Karpas-422 (cell line): ENCODE measurements around the gene NFKB2. TPM values are rescaled to one million over a fixed set of nuclear protein-coding genes. Genes with fewer than 3 reads are reported as not detected.

Source experiments
- DNase-seq: peaks from one replicate; pipeline ENCODE4 v3.0.0-alpha.2; 2015
- H2AFZ ChIP-seq: fragments of 200-600 bp; sonication (generic); 2 replicates; pipeline ENCODE4 v1.6.1; 2014; ENCODE audit warnings: antibody characterized with exemption, low read length, mixed read lengths
- H3K27ac ChIP-seq: fragments of 200-600 bp; sonication (generic); 2 replicates; pipeline ENCODE4 v1.5.1; 2014; ENCODE audit warnings: mild to moderate bottlenecking, low read length, moderate library complexity
- H3K27me3 ChIP-seq: fragments of 200-600 bp; sonication (generic); 2 replicates; pipeline ENCODE4 v1.6.1; 2014; ENCODE audit warnings: low read length, mixed read lengths
- H3K36me3 ChIP-seq: fragments of 200-600 bp; sonication (generic); 2 replicates; pipeline ENCODE4 v1.6.1; 2014; ENCODE audit warnings: low read length, mixed read lengths; ENCODE audit not compliant: insufficient read depth
- H3K4me1 ChIP-seq: fragments of 200-600 bp; sonication (generic); 2 replicates; pipeline ENCODE4 v1.6.1; 2014; ENCODE audit warnings: mild to moderate bottlenecking, low read length, mixed read lengths
- H3K4me2 ChIP-seq: fragments of 200-600 bp; sonication (generic); 2 replicates; pipeline ENCODE4 v1.6.1; 2014; ENCODE audit warnings: low read length, low read depth, mild to moderate bottlenecking; ENCODE audit not compliant: poor library complexity, severe bottlenecking
- H3K4me3 ChIP-seq: fragments of 200-600 bp; sonication (generic); 2 replicates; pipeline ENCODE4 v1.5.1; 2014; ENCODE audit warnings: mild to moderate bottlenecking, antibody characterized with exemption, low read length, mixed read lengths
- H3K79me2 ChIP-seq: fragments of 200-600 bp; sonication (generic); 2 replicates; pipeline ENCODE4 v1.6.1; 2014; ENCODE audit warnings: mild to moderate bottlenecking, low read length, mixed read lengths
- H3K9ac ChIP-seq: fragments of 200-600 bp; sonication (generic); 2 replicates; pipeline ENCODE4 v1.6.0; 2014; ENCODE audit warnings: low read length
- H3K9me2 ChIP-seq: fragments of 200-600 bp; sonication (generic), shearing (Covaris generic); replicated peaks from 2 replicates; pipeline ENCODE4 v1.6.0; 2014; ENCODE audit warnings: mild to moderate bottlenecking, low read length, moderate library complexity; ENCODE audit not compliant: insufficient read depth
- H3K9me3 ChIP-seq: fragments of 300-700, 200-600 bp; sonication (generic); 2 replicates; pipeline ENCODE4 v1.6.1; 2014; ENCODE audit warnings: low read length, mixed read lengths
- H4K20me1 ChIP-seq: fragments of 200-600 bp; sonication (generic); 2 replicates; pipeline ENCODE4 v1.6.1; 2014; ENCODE audit warnings: mild to moderate bottlenecking, antibody characterized with exemption, low read length, low read depth; ENCODE audit not compliant: insufficient read depth
- total RNA-seq: library from RNA; depleted of rRNA; stranded (reverse); fragments of >200 nt; shearing (Covaris generic); gene quantifications from 2 replicates; pipeline ENCODE4 v1.2.3, GENCODE V29; 2014; ENCODE audit warnings: low replicate concordance

NFKB2 gene
- total RNA-seq, 1 experiment from 2014 or later = 3.1 TPM

DNA sequence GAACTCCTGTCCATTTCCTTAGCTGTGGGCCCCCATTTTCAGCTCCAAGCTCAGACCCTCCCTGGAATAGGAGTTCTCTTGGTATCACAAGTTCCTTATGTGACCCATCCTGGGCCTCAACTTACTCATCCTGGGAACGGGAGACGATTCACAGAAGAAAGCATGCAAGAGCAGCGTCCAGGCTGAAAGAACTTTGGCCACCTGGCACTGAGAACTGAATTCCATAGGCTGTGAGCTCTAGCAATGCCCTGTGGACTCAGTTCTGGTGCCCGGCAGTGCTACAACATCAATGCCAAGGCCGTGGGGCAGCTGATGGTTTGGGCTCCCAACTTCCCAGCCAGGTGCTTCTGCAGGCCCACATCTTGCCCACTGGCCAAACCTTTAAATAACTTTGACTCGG is 40.8 kb downstream of the NFKB2 start:
- Histone ChIP-seq H3K9me3 (no peaks in the 10 kb centered on the region), H3K79me2 (peaks cover 10% of the 10 kb centered on the region), H3K36me3 (no peaks in the 10 kb centered on the region), H3K4me1 (peaks cover 6% of the 10 kb centered on the region), H3K4me3 (no peak overlapping the region), H3K4me2 (no peak overlapping the region), H3K27me3 (no peaks in the 10 kb centered on the region), H2AFZ (no peak overlapping the region), H3K27ac (no peak overlapping the region), H3K9me2 (no peaks in the 10 kb centered on the region), H4K20me1 (no peaks in the 10 kb centered on the region), H3K9ac (no peak overlapping the region)
- DNase-seq = no peak

- H4K20me1 ChIP-seq = no peaks in the 10 kb centered on the region
- no peaks in the 10 kb centered on the region for H3K79me2 ChIP-seq
- no peaks in the 10 kb centered on the region for H3K27me3 ChIP-seq
- 0 out of 2 replicates have a peak, but pooled peaks cover 3% of the 10 kb centered on the region for H3K4me1 ChIP-seq
- H3K27ac ChIP-seq = no peak overlapping the region
- H3K9ac ChIP-seq = no peak overlapping the region
- no peaks in the 10 kb centered on the region for H3K36me3 ChIP-seq
- DNase-seq = no peak
- no peak overlapping the region for H2AFZ ChIP-seq
- H3K4me3 ChIP-seq = no peak overlapping the region
- no peaks in the 10 kb centered on the region for H3K9me3 ChIP-seq
- H3K4me2 ChIP-seq = no peak overlapping the region
- no peaks in the 10 kb centered on the region for H3K9me2 ChIP-seq
These were observed 42.0 kb downstream of the NFKB2 start for GRCh38 chr10:102437515-102437914.

GRCh38 chr10:102438374-102438773 is 42.9 kb downstream of the NFKB2 start:
- Histone ChIP-seq H3K4me3 (no peak overlapping the region), H3K9ac (no peak overlapping the region), H3K27me3 (no peaks in the 10 kb centered on the region), H3K4me2 (no peak overlapping the region), H3K79me2 (no peaks in the 10 kb centered on the region), H4K20me1 (no peaks in the 10 kb centered on the region), H3K4me1 (0 out of 2 replicates have a peak, but pooled peaks cover 3% of the 10 kb centered on the region), H3K9me2 (no peaks in the 10 kb centered on the region), H3K27ac (no peak overlapping the region), H3K9me3 (no peaks in the 10 kb centered on the region), H2AFZ (no peak overlapping the region), H3K36me3 (no peaks in the 10 kb centered on the region)
- no peak for DNase-seq

GRCh38 chr10:102444851-102445250 is 49.3 kb downstream of the NFKB2 start:
- no peak for DNase-seq
- Histone ChIP-seq H3K27me3 (no peaks in the 10 kb centered on the region), H3K9ac (no peak overlapping the region), H4K20me1 (no peaks in the 10 kb centered on the region), H3K4me2 (no peak overlapping the region), H3K4me1 (peaks cover 7% of the 10 kb centered on the region), H3K79me2 (peaks cover under 1% of the 10 kb centered on the region; the same call in 1 of the 2 replicates), H2AFZ (no peak overlapping the region), H3K9me3 (no peaks in the 10 kb centered on the region), H3K36me3 (no peaks in the 10 kb centered on the region), H3K4me3 (no peak overlapping the region), H3K27ac (no peak overlapping the region), H3K9me2 (no peaks in the 10 kb centered on the region)

DNA sequence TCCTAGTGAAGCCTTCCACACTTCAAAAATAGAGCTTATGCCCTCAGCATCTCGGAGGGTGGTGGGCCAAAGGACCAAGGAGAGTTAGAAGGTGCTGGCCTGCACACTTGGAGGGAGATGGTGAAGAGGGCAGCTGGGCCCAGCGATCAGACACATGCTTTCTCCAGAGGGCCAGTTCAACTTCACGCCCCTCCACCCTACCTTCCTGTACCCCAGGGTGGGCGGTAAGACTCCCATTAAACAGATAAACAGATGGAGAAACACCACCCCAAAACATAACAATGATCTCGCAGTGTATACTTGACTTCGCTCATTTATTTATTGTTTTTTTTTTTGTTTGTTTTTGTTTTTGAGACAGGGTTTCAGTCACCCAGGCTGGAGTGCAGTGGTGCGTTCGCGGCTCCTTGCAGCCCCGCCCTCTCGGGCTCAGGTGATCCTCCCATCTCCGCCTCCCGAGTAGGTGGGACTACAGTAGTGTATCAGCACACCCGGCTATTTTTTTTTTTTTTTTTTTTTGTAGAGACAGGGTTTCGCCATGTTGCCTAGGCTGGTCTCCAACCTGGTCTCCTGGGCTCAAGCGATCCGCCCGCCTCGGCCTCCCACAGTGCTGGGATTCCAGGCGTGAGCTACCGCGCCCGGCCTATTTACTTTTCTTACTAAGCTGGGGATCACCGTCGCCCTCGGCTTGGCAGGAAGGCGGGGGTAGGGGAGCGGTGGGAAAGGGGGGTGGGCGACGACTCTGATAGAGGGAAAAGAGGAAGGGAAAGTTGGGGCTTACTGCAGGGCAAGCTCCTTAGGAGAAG is 54.0 kb downstream of the NFKB2 start:
- Histone ChIP-seq H4K20me1 (no peaks in the 10 kb centered on the region), H3K27ac (peak overlapping the region; percentile 74), H3K4me3 (peak overlapping the region; percentile 85), H3K9me3 (no peaks in the 10 kb centered on the region), H3K9me2 (no peaks in the 10 kb centered on the region), H3K79me2 (peaks cover 15% of the 10 kb centered on the region), H3K4me2 (peak overlapping the region; percentile 79), H3K36me3 (no peaks in the 10 kb centered on the region), H3K27me3 (no peaks in the 10 kb centered on the region), H2AFZ (peak overlapping the region; percentile 28; the same call in 1 of the 2 replicates), H3K4me1 (peaks cover 35% of the 10 kb centered on the region), H3K9ac (peak overlapping the region; percentile 90)
- DNase-seq = peak; percentile 91

- Histone ChIP-seq H3K9me3 (no peaks in the 10 kb centered on the region), H3K9me2 (no peaks in the 10 kb centered on the region), H3K4me2 (peak overlapping the region; percentile 79), H3K36me3 (no peaks in the 10 kb centered on the region), H4K20me1 (no peaks in the 10 kb centered on the region), H2AFZ (peak overlapping the region; percentile 28; the same call in 1 of the 2 replicates), H3K9ac (peak overlapping the region; percentile 90), H3K27ac (peak overlapping the region; percentile 74), H3K4me3 (peak overlapping the region; percentile 85), H3K4me1 (peaks cover 40% of the 10 kb centered on the region), H3K27me3 (no peaks in the 10 kb centered on the region), H3K79me2 (peaks cover 15% of the 10 kb centered on the region)
- DNase-seq = no peak
These were observed 54.5 kb downstream of the NFKB2 start for GRCh38 chr10:102450124-102450373.

DNA sequence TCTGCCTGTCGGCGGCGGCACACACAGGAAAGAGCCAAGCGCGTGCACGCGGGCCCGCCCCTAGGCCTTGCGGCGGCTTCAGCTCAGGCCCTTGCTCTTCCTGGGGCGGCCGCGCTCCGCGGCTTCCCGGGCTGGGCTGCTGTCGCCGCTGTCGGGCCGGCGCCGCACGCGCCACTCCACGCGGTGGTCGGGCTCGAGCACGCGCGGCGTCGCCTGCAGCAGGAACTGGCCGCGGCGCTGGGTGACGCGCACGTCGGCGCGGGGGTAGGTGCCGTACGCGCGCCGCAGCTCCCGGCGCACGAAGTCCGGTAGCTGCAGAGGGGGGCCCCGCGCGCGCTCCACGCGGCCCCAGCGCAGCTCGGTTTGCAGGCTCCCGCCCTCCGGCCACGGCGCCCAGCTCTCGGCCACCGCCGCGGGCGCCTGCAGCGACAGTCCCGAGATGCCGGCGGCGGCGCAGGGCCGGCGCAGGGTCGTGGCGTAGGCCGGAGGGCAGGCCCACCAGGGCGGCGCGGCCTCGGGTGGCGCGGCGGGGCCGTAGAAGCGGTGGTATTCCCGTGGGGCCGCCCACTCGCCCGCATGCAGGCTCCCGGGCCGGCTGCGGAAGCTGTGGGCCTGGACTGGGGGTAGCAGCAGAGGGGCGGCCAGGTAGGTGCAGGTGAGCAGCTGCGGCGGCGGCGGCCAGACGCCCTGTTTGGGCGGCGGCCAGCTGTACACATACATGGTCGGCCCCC is 55.0 kb downstream of the NFKB2 start:
- Histone ChIP-seq H3K27ac (peak overlapping the region; percentile 74), H3K4me1 (peaks cover 44% of the 10 kb centered on the region), H4K20me1 (no peaks in the 10 kb centered on the region), H3K4me2 (peak overlapping the region; percentile 79), H3K36me3 (no peaks in the 10 kb centered on the region), H3K79me2 (peaks cover 15% of the 10 kb centered on the region), H3K9me3 (no peaks in the 10 kb centered on the region), H3K9me2 (no peaks in the 10 kb centered on the region), H3K9ac (peak overlapping the region; percentile 90), H3K27me3 (no peaks in the 10 kb centered on the region), H3K4me3 (peak overlapping the region; percentile 85), H2AFZ (no peak overlapping the region; the same call in 1 of the 2 replicates)
- peak; percentile 92 for DNase-seq

GRCh38 chr10:102451105-102451969 is 55.8 kb downstream of the NFKB2 start, which contains the start of gene C10orf95:
Gene C10orf95 (minus strand): TSS chr10:102451543. CDS start chr10:102451093, 450 bp downstream.
- Histone ChIP-seq H2AFZ (no peak within 1 kb of the TSS), H3K9ac (peak within 1 kb of the TSS; percentile 90), H3K9me2 (no peaks in the 10 kb centered on the region), H3K36me3 (no peaks in the 10 kb centered on the region), H4K20me1 (no peaks in the 10 kb centered on the region), H3K27ac (peak within 1 kb of the TSS; percentile 62), H3K4me3 (peak within 1 kb of the TSS; percentile 85), H3K27me3 (no peaks in the 10 kb centered on the region), H3K9me3 (no peaks in the 10 kb centered on the region), H3K79me2 (peaks cover 15% of the 10 kb centered on the region), H3K4me1 (peaks cover 44% of the 10 kb centered on the region), H3K4me2 (peak within 1 kb of the TSS; percentile 79)
- DNase-seq = no peak
